ENCODE results near the gene GPX2.

- no peak for TF ChIP-seq CTCF (IDR thresholded peaks at IDR 0.05)
- no peak for TF ChIP-seq POLR2A (IDR thresholded peaks at IDR 0.05)
These were observed 14.1 kb downstream of the GPX2 start for GRCh38 chr14:64928239-64929013.

All from Peyer's patch (tissue), 4 donors.